SK-N-SH (cell line): ENCODE data around the gene PIAS1. TPM values are rescaled to one million over a fixed set of nuclear protein-coding genes. Genes with fewer than 3 reads are reported as not detected.

Source experiments
- CTCF ChIA-PET: fragments of 300-600, 350-600 bp; formaldehyde crosslinking; extraction: SDS; loops from one replicate; lab custom pipeline; 2021; lab: Yijun Ruan, JAX
- POLR2A ChIA-PET: fragments of 350-600 bp; sonication (Branson Sonifier 250); formaldehyde crosslinking; extraction: SDS; loops from one replicate; lab custom pipeline; 2020; ENCODE audit warnings: antibody characterized with exemption, inconsistent platforms; lab: Yijun Ruan, JAX
- DNase-seq: peaks from one replicate; pipeline ENCODE4 v3.0.0; 2012
- H2AFZ ChIP-seq: fragments of 200-600 bp; sonication (generic); 2 replicates; pipeline ENCODE4 v1.8.1; 2016; ENCODE audit warnings: antibody characterized with exemption, mild to moderate bottlenecking, low read depth
- H3F3A ChIP-seq: fragments of 200-600 bp; sonication (generic); replicated peaks from 2 replicates; pipeline ENCODE3; 2016; ENCODE audit warnings: antibody characterized with exemption, mild to moderate bottlenecking; ENCODE audit not compliant: insufficient read depth
- H3K27ac ChIP-seq, 2 experiments: fragments of 200-500 bp in 1 of 2; fragments of 200-600 bp in 1 of 2; sonication (Bioruptor generic) in 1 of 2; sonication (generic), shearing (Covaris generic) in 1 of 2; 2 replicates each; pipeline versions ENCODE4 v1.5.1 to v1.6.1; 2014 to 2016; ENCODE audit warnings: low read depth in 2 of 2, inconsistent platforms in 1 of 2, low read length in 1 of 2, mild to moderate bottlenecking in 1 of 2, mixed read lengths in 1 of 2
- H3K27me3 ChIP-seq: fragments of 200-600 bp; sonication (generic), shearing (Covaris generic); 2 replicates; pipeline ENCODE4 v1.6.1; 2016; ENCODE audit warnings: mixed run types; ENCODE audit not compliant: insufficient read depth
- H3K36me3 ChIP-seq, 2 experiments: fragments of 200-500 bp in 1 of 2; fragments of 200-600 bp in 1 of 2; sonication (Bioruptor generic) in 1 of 2; sonication (generic) in 1 of 2; replicated peaks in 1 of 2; 2 replicates each; pipeline versions ENCODE3 to v1.5.1; 2014 to 2016; ENCODE audit warnings: low read length in 1 of 2, mild to moderate bottlenecking in 1 of 2; ENCODE audit not compliant: insufficient read depth in 2 of 2, control insufficient read depth in 1 of 2
- H3K4me1 ChIP-seq, 2 experiments: fragments of 200-500 bp in 1 of 2; fragments of 200-600 bp in 1 of 2; sonication (Bioruptor generic) in 1 of 2; sonication (generic), shearing (Covaris generic) in 1 of 2; 2 replicates each; pipeline versions ENCODE4 v1.5.1 to v1.6.1; 2014 to 2016; ENCODE audit warnings: low read depth in 1 of 2, low read length in 1 of 2, mixed run types in 1 of 2; ENCODE audit not compliant: insufficient read depth in 2 of 2, control insufficient read depth in 1 of 2
- H3K4me2 ChIP-seq: fragments of 200-600 bp; sonication (generic), shearing (Covaris generic); 2 replicates; pipeline ENCODE4 v1.6.1; 2017; ENCODE audit warnings: mixed run types
- H3K4me3 ChIP-seq, 2 experiments: fragments of 200-500 bp in 1 of 2; fragments of 200-600 bp in 1 of 2; sonication (Bioruptor generic) in 1 of 2; sonication (generic), shearing (Covaris generic) in 1 of 2; 2 replicates each; pipeline versions ENCODE4 v1.5.1 to v1.8.1; 2014 to 2016; ENCODE audit warnings: low read depth in 2 of 2, inconsistent platforms in 1 of 2, low read length in 1 of 2, mild to moderate bottlenecking in 1 of 2, mixed read lengths in 1 of 2, moderate library complexity in 1 of 2
- H3K79me2 ChIP-seq: fragments of 200-600 bp; sonication (generic); 2 replicates; pipeline ENCODE4 v1.8.1; 2017; ENCODE audit warnings: mild to moderate bottlenecking; ENCODE audit not compliant: insufficient read depth
- H3K9ac ChIP-seq: fragments of 200-600 bp; sonication (generic); 2 replicates; pipeline ENCODE4 v1.6.1; 2017; ENCODE audit warnings: mixed run types
- H3K9me2 ChIP-seq: fragments of 200-600 bp; sonication (generic); 2 replicates; pipeline ENCODE4 v1.6.1; 2017; ENCODE audit warnings: mixed run types
- H3K9me3 ChIP-seq: fragments of 200-600 bp; sonication (generic); 2 replicates; pipeline ENCODE4 v1.6.1; 2017; ENCODE audit warnings: mixed run types, mild to moderate bottlenecking, moderate library complexity
- H4K20me1 ChIP-seq: fragments of 200-600 bp; sonication (generic); 2 replicates; pipeline ENCODE4 v1.6.1; 2017; ENCODE audit warnings: mild to moderate bottlenecking, mixed run types; ENCODE audit not compliant: insufficient read depth
- CHD2 ChIP-seq: fragments of 150-350 bp; IDR thresholded peaks from 2 replicates; pipeline ENCODE4 v1.6.1; 2018; ENCODE audit warnings: low read length; ENCODE audit not compliant: partially characterized antibody
- FOSL2 ChIP-seq: IDR thresholded peaks from 2 replicates; pipeline ENCODE4 v1.4.0; 2012; ENCODE audit warnings: low read depth, mild to moderate bottlenecking, moderate library complexity, borderline replicate concordance
- FOXM1 ChIP-seq: IDR thresholded peaks from 2 replicates; pipeline ENCODE4 v1.4.0; 2012; ENCODE audit warnings: low read depth, mild to moderate bottlenecking
- MAX ChIP-seq: IDR thresholded peaks from 2 replicates; pipeline ENCODE4 v1.4.0; 2012; ENCODE audit warnings: low read depth
- MXI1 ChIP-seq: IDR thresholded peaks from 2 replicates; pipeline ENCODE4 v1.6.1; 2012; ENCODE audit warnings: mild to moderate bottlenecking, low read depth, low read length, improper control_type of control experiment
- NRF1 ChIP-seq: IDR thresholded peaks from 2 replicates; pipeline ENCODE4 v1.6.1; 2012; ENCODE audit warnings: low read depth, mild to moderate bottlenecking, low read length
- PBX3 ChIP-seq: IDR thresholded peaks from 2 replicates; pipeline ENCODE4; 2012
- POLR2AphosphoS5 ChIP-seq: IDR thresholded peaks from 2 replicates; pipeline ENCODE4 v1.6.1; 2012; ENCODE audit warnings: low read depth, low read length
- RCOR1 ChIP-seq: fragments of 150-350 bp; IDR thresholded peaks from 2 replicates; pipeline ENCODE4 v1.6.1; 2017; ENCODE audit warnings: antibody characterized with exemption, low read length
- REST ChIP-seq: IDR thresholded peaks from 2 replicates; pipeline ENCODE4 v1.6.1; 2012; ENCODE audit warnings: mild to moderate bottlenecking, low read depth, low read length, moderate library complexity
- RFX5 ChIP-seq: IDR thresholded peaks from 2 replicates; pipeline ENCODE4 v1.6.1; 2012; ENCODE audit warnings: mild to moderate bottlenecking, improper control_type of control experiment, low read length
- RXRA ChIP-seq: IDR thresholded peaks from 2 replicates; pipeline ENCODE4 v1.4.0; 2012; ENCODE audit warnings: low read depth, mild to moderate bottlenecking, borderline replicate concordance
- TCF12 ChIP-seq: IDR thresholded peaks from 2 replicates; pipeline ENCODE4 v1.4.0; 2012
- YY1 ChIP-seq: IDR thresholded peaks from 2 replicates; pipeline ENCODE4 v1.4.0; 2012; ENCODE audit warnings: low read depth, mild to moderate bottlenecking
- WGBS: methylation state at CpG from one replicate; pipeline ENCODE4 v1.1.6; 2017; ENCODE audit warnings: low lambda C conversion rate; 5-methylcytosine and 5-hydroxymethylcytosine counted together
- polyA plus RNA-seq, 3 experiments: library from polyadenylated mRNA; depleted of rRNA; stranded (reverse); fragments of >200 nt; gene quantifications; 2 replicates each; pipeline ENCODE4 v1.2.3, GENCODE V29; 2012
- TF ChIP-seq, protein P1 (sequence below): IDR thresholded peaks from 2 replicates; pipeline ENCODE4 v1.4.0; 2012; ENCODE audit warnings: low read depth, borderline replicate concordance

Gene PIAS1
- polyA plus RNA-seq, 1 of the 3 experiments (the other 2 are of a cell fraction): 9.0 TPM

- peaks cover 90% of the 10 kb centered on the region for H4K20me1 ChIP-seq
- no peaks in the 10 kb centered on the region for H3K9me2 ChIP-seq
- peaks cover 0 to 11% of the 10 kb centered on the region in 2 experiments for H3K36me3 ChIP-seq
- DNase-seq: no peak
- TF ChIP-seq RFX5 (no peak), NRF1 (no peak), TCF12 (no peak), CHD2 (no peak), REST (no peak), FOXM1 (no peak), MAX (no peak), RCOR1 (no peak), RXRA (no peak), MXI1 (no peak), PBX3 (no peak), POLR2AphosphoS5 (no peak), FOSL2 (no peak), YY1 (no peak)
- TF ChIP-seq, protein P1, sequence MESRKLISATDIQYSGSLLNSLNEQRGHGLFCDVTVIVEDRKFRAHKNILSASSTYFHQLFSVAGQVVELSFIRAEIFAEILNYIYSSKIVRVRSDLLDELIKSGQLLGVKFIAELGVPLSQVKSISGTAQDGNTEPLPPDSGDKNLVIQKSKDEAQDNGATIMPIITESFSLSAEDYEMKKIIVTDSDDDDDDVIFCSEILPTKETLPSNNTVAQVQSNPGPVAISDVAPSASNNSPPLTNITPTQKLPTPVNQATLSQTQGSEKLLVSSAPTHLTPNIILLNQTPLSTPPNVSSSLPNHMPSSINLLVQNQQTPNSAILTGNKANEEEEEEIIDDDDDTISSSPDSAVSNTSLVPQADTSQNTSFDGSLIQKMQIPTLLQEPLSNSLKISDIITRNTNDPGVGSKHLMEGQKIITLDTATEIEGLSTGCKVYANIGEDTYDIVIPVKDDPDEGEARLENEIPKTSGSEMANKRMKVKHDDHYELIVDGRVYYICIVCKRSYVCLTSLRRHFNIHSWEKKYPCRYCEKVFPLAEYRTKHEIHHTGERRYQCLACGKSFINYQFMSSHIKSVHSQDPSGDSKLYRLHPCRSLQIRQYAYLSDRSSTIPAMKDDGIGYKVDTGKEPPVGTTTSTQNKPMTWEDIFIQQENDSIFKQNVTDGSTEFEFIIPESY: no peak
- TF ChIP-seq, all 33 proteins: peak for 0
- CTCF ChIA-PET: no interaction called here
- Histone ChIP-seq H3K4me2 (no peak overlapping the region), H3K79me2 (peaks cover 100% of the 10 kb centered on the region), H3K9me3 (no peaks in the 10 kb centered on the region), H3F3A (no peaks in the 10 kb centered on the region), H2AFZ (no peak overlapping the region), H3K27ac (no peak overlapping the region), H3K27me3 (no peaks in the 10 kb centered on the region), H3K4me1 (peaks cover 0 to 10% of the 10 kb centered on the region in 2 experiments; a peak in 2 of 4 replicates), H3K4me3 (no peak overlapping the region), H3K9ac (no peak overlapping the region)
- WGBS: 97% methylated on average over 1 of the region's 1 CpG
- POLR2A ChIA-PET: no interaction called here
These were observed 26.2 kb downstream of the PIAS1 start for GRCh38 chr15:68080334-68080733.
